Endothelial cell of umbilical vein (primary cell): ENCODE measurements around the gene MYADML2. TPM values are rescaled to one million over a fixed set of nuclear protein-coding genes. Genes with fewer than 3 reads are reported as not detected.
A peak's percentile ranks its signal among the peaks of the same experiment; 100 is the strongest.

Experiments used
- BruUV-seq: library from RNA; stranded (reverse); fragments of 400-500 nt; replicated peaks from 2 replicates; lab custom pipeline; 2021; lab: Mats Ljungman, UMichigan
- CTCF ChIA-PET: fragments of 300-600, 350-600 bp; sonication (Branson Sonifier 250); formaldehyde crosslinking; loops from one replicate; lab custom pipeline; 2021; ENCODE audit warnings: antibody characterized with exemption, inconsistent platforms; lab: Charles Lee
- POLR2A ChIA-PET: fragments of 300-600, 350-600 bp; sonication (Branson Sonifier 250); formaldehyde crosslinking; loops from one replicate; lab custom pipeline; 2021; ENCODE audit warnings: antibody characterized with exemption, inconsistent platforms; lab: Charles Lee
- DNase-seq: peaks from one replicate; pipeline ENCODE4 v3.0.0-alpha.2; 2011; ENCODE audit warnings: low read depth, low spot score
- FAIRE-seq: peaks from 2 replicates; lab custom pipeline; 2011; peaks lifted over from hg19 to GRCh38; lab: Jason Lieb, UNC
- H2AFZ ChIP-seq: 2 replicates; pipeline ENCODE4 v1.6.0; 2012; ENCODE audit warnings: low read depth, low read length, control low read depth, inconsistent platforms
- H3K27ac ChIP-seq: 2 replicates; pipeline ENCODE4 v1.5.1; 2011; ENCODE audit warnings: low read depth, mild to moderate bottlenecking, control low read depth, low read length, moderate library complexity; ENCODE audit not compliant: insufficient read depth
- H3K27me3 ChIP-seq, 2 experiments: 2 replicates each; pipeline versions ENCODE4 v1.6.0 to v1.6.1; 2011; ENCODE audit warnings: low read length in 2 of 2, mixed read lengths in 1 of 2; ENCODE audit not compliant: control insufficient read depth in 2 of 2, insufficient read depth in 2 of 2
- H3K36me3 ChIP-seq, 2 experiments: 2 replicates in 1 of 2; 3 replicates in 1 of 2; pipeline ENCODE4 v1.5.1; 2011; ENCODE audit warnings: low read length in 2 of 2, mild to moderate bottlenecking in 1 of 2, moderate library complexity in 1 of 2; ENCODE audit not compliant: control insufficient read depth in 2 of 2, insufficient read depth in 2 of 2; ENCODE audit errors: extremely low read depth in 1 of 2
- H3K4me1 ChIP-seq: 3 replicates; pipeline ENCODE4 v1.5.1; 2011; ENCODE audit warnings: mild to moderate bottlenecking, low read length; ENCODE audit not compliant: control insufficient read depth, insufficient read depth; ENCODE audit errors: extremely low read depth
- H3K4me2 ChIP-seq: 2 replicates; pipeline ENCODE4 v1.6.1; 2011; ENCODE audit warnings: low read length, control low read depth, mixed read lengths; ENCODE audit not compliant: insufficient read depth
- H3K4me3 ChIP-seq, 3 experiments: fragments of 200-600 bp in 1 of 3; sonication (generic), shearing (Covaris generic) in 1 of 3; replicated peaks in 1 of 3; 2 replicates each; pipeline ENCODE4 v1.5.1; 2011 to 2016; ENCODE audit warnings: control low read depth in 3 of 3, low read length in 3 of 3, mild to moderate bottlenecking in 2 of 3, inconsistent platforms in 1 of 3, low read depth in 1 of 3, moderate library complexity in 1 of 3; ENCODE audit not compliant: insufficient read depth in 1 of 3
- H3K79me2 ChIP-seq: 2 replicates; pipeline ENCODE4 v1.6.0; 2012; ENCODE audit warnings: low read length, inconsistent platforms; ENCODE audit not compliant: control insufficient read depth, insufficient read depth
- H3K9ac ChIP-seq: replicated peaks from 2 replicates; pipeline ENCODE3; 2011; ENCODE audit warnings: low read length, control low read depth; ENCODE audit not compliant: insufficient read depth; ENCODE audit errors: extremely low read depth
- H3K9me1 ChIP-seq: replicated peaks from 3 replicates; pipeline ENCODE4 v1.6.0; 2011; ENCODE audit warnings: mild to moderate bottlenecking, low read length; ENCODE audit not compliant: control insufficient read depth, insufficient read depth; ENCODE audit errors: extremely low read depth
- H3K9me3 ChIP-seq: replicated peaks from 2 replicates; pipeline ENCODE4 v1.5.1; 2012; ENCODE audit warnings: low read length, inconsistent platforms; ENCODE audit not compliant: control insufficient read depth, insufficient read depth
- H4K20me1 ChIP-seq: replicated peaks from 2 replicates; pipeline ENCODE3; 2011; ENCODE audit warnings: mild to moderate bottlenecking, low read length; ENCODE audit not compliant: control insufficient read depth, insufficient read depth; ENCODE audit errors: extremely low read depth
- FOS ChIP-seq: IDR thresholded peaks from 2 replicates; pipeline ENCODE4 v1.6.1; 2011; ENCODE audit warnings: mild to moderate bottlenecking, low read length, moderate library complexity, borderline replicate concordance; ENCODE audit not compliant: insufficient read depth
- MYC ChIP-seq: IDR thresholded peaks from one replicate; pipeline ENCODE4 v1.6.1; 2011; ENCODE audit warnings: mild to moderate bottlenecking, low read depth, low read length
- POLR2A ChIP-seq: IDR thresholded peaks from 2 replicates; pipeline ENCODE4 v1.6.1; 2012; ENCODE audit warnings: low read depth, mild to moderate bottlenecking, control low read depth, low read length
- POLR2AphosphoS5 ChIP-seq: IDR thresholded peaks from 2 replicates; pipeline ENCODE4 v1.6.1; 2012; ENCODE audit warnings: low read depth, mild to moderate bottlenecking, control low read depth, low read length, moderate library complexity; ENCODE audit not compliant: insufficient read depth
- dilution Hi-C: fragments of 300-500 bp; cut with MboI; formaldehyde crosslinking; loops from one replicate; pipeline ENCODE4 v1.15.0; 2019; ENCODE audit warnings: low sequenced_read_pairs; ENCODE audit not compliant: extremely low pct_ligation_motif_present
- intact Hi-C: fragments of 100-400 bp; cut with micrococcal nuclease; formaldehyde crosslinking; loops from one replicate; pipeline ENCODE4 v1.10.0; 2022
- polyA plus RNA-seq, 4 experiments: library from polyadenylated mRNA; depleted of rRNA in 3 of 4; stranded (reverse) in 3 of 4; unstranded in 1 of 4; fragments of >200 nt; gene quantifications; 2 replicates each; pipeline versions ENCODE4 v1.2.1 to v1.2.3, GENCODE V29; 2011 to 2012; ENCODE audit warnings: missing spikeins in 1 of 4
- total RNA-seq: library from RNA; stranded (reverse); gene quantifications from 2 replicates; pipeline ENCODE4 v1.2.3, GENCODE V29; 2021
- TF ChIP-seq, protein P1 (sequence below), 2 donors: IDR thresholded peaks; 1 replicate in 1 of 2; 2 replicates in 1 of 2; pipeline ENCODE4 v1.5.1; 2011; ENCODE audit warnings: low read length in 2 of 2, mild to moderate bottlenecking in 2 of 2, moderate library complexity in 2 of 2, control low read depth in 1 of 2, inconsistent platforms in 1 of 2, low read depth in 1 of 2; ENCODE audit not compliant: insufficient read depth in 1 of 2; ENCODE audit errors: extremely low read depth in 1 of 2

Gene MYADML2
- total and polyA plus RNA-seq, 2 donors (not counting 3 experiments of a cell fraction or from before 2014, with no cell fraction given): not detected

DNA sequence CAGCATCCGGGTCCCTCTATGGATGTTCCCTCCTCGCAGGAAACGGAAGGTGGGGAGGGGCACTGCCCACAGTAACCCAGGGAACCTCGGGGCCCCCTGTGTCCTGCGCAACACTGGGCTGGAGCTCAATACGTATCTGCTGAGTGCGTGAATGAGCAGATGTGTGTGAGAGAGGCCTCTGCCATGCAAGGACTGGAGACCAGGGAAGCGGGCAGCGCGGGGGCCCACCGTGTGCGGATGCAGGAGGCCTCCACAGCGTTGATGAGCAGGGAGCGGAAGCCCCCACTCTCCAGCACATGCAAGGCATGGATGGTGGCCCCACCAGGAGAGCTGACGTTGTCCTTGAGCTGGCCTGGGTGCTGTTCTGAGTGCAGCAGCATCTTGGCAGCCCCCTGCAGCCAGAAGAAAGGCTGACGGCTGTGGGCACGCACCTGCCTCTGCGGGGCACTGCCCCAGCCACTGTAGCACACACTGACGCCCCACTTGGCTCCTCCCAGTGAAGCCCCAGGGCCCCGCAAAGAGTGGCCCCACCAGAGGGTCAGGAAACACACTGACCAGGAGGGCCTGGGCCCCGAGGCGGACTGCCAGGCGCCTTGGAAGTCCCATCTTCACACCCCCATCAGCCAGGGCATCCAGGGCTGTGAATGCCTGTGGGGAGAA, 12.8 kb downstream of the MYADML2 start:
- no peak for TF ChIP-seq MYC
- no peak for TF ChIP-seq POLR2A
- Histone ChIP-seq H3K9me1 (no peaks in the 10 kb centered on the region), H3K9ac (no peak overlapping the region), H3K4me2 (no peak overlapping the region), H3K9me3 (no peaks in the 10 kb centered on the region), H2AFZ (no peak overlapping the region), H3K4me3 (no peak overlapping the region), H3K36me3 (peaks cover 0 to 5% of the 10 kb centered on the region in 2 experiments), H3K79me2 (peaks cover 8% of the 10 kb centered on the region), H3K27me3 (no peaks in the 10 kb centered on the region), H3K27ac (no peak overlapping the region), H4K20me1 (no peaks in the 10 kb centered on the region), H3K4me1 (peaks cover 7% of the 10 kb centered on the region)
- DNase-seq (no peak), FAIRE-seq (no peak)
- no TSS peak for BruUV-seq
- CTCF ChIA-PET: no interaction called here
- POLR2A ChIA-PET: no interaction called here
- intact Hi-C loops (no loop called here), dilution Hi-C loops (no loop called here)

DNA sequence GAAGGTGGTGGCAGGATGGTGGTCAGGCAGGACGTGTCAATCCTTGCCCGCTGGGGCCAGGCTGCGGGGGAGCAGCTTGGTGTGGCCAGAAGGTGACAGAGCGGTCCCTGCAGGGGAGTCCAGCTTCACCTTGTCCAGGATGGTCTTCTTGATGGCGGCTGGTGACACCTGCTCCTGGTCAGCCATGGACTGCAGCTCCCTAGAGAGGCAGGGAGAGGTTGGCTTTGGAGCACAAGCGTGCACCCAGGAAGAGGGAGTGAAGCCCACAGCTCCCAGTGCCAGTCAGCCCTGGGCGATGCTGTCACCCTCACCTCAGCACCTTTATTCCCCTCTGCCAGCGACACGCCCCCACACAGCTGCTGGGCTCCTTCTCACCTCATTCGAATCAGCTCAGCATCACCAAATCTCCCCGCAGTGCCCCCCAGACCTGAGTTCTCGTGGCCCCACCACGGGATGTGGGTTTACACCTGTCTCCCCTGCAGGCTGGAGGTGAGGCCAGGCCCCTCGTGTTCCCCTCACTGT, 13.8 kb downstream of the MYADML2 start:
- no peak for FAIRE-seq
- intact Hi-C loops (no loop called here), dilution Hi-C loops (no loop called here)
- ChIA-PET POLR2A (interaction anchor here (0.5 kb wide), 1 partner anchor 191 kb away, joined by 3 read pairs; no protein-coding TSS in a partner anchor), CTCF (interaction anchor here (1.3 kb wide), 1 partner anchor 22 kb away, joined by 3 read pairs; no protein-coding TSS in a partner anchor)
- Histone ChIP-seq H2AFZ (no peak overlapping the region), H3K4me1 (peaks cover 7% of the 10 kb centered on the region), H3K9me3 (no peaks in the 10 kb centered on the region), H3K27me3 (no peaks in the 10 kb centered on the region), H3K36me3 (peaks cover 0 to 5% of the 10 kb centered on the region in 2 experiments), H3K4me3 (no peak overlapping the region), H3K4me2 (no peak overlapping the region), H3K79me2 (peaks cover 8% of the 10 kb centered on the region), H3K9ac (no peak overlapping the region), H3K9me1 (no peaks in the 10 kb centered on the region), H3K27ac (no peak overlapping the region), H4K20me1 (no peaks in the 10 kb centered on the region)
- BruUV-seq: no TSS peak
- TF ChIP-seq, protein P1, sequence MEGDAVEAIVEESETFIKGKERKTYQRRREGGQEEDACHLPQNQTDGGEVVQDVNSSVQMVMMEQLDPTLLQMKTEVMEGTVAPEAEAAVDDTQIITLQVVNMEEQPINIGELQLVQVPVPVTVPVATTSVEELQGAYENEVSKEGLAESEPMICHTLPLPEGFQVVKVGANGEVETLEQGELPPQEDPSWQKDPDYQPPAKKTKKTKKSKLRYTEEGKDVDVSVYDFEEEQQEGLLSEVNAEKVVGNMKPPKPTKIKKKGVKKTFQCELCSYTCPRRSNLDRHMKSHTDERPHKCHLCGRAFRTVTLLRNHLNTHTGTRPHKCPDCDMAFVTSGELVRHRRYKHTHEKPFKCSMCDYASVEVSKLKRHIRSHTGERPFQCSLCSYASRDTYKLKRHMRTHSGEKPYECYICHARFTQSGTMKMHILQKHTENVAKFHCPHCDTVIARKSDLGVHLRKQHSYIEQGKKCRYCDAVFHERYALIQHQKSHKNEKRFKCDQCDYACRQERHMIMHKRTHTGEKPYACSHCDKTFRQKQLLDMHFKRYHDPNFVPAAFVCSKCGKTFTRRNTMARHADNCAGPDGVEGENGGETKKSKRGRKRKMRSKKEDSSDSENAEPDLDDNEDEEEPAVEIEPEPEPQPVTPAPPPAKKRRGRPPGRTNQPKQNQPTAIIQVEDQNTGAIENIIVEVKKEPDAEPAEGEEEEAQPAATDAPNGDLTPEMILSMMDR (IDR thresholded peaks at IDR 0.05; ENCODE audit: extremely low read depth in 1 of 2, insufficient read depth in 1 of 2, low read depth in 1 of 2, low read length in 2 of 2): no peak
- no peak for TF ChIP-seq FOS
- TF ChIP-seq POLR2A: peak; percentile 38
- TF ChIP-seq POLR2AphosphoS5: peak; percentile 28
- no peak for DNase-seq
